Non-pigmented ciliary epithelial cell (primary cell): ENCODE measurements around the gene SPATA9.

Source experiments
- DNase-seq: peaks from one replicate; pipeline ENCODE4 v3.0.0-alpha.2; 2010; ENCODE audit warnings: low read depth

The SPATA9 gene

GRCh38 chr5:95619514-95620029 is 63.2 kb downstream of the SPATA9 start:
- no peak for DNase-seq

- no peak for DNase-seq
Measured at GRCh38 chr5:95619096-95619495, 63.7 kb downstream of the SPATA9 start.

- DNase-seq = no peak
Measured at GRCh38 chr5:95617057-95617456, 65.7 kb downstream of the SPATA9 start.

GRCh38 chr5:95615164-95615467 is 67.7 kb downstream of the SPATA9 start:
- DNase-seq = no peak

GRCh38 chr5:95613514-95613913 is 69.3 kb downstream of the SPATA9 start:
- DNase-seq = no peak

GRCh38 chr5:95611396-95611795 is 71.4 kb downstream of the SPATA9 start:
- no peak for DNase-seq

- DNase-seq = no peak
Measured at GRCh38 chr5:95610546-95610945, 72.2 kb downstream of the SPATA9 start.

GRCh38 chr5:95609711-95610110 is 73.1 kb downstream of the SPATA9 start:
- no peak for DNase-seq
